Sigmoid colon (tissue), 4 donors: ENCODE measurements around the gene ZNF512.

Source experiments
- EP300 ChIP-seq, 4 donors: sonication (generic); formaldehyde crosslinking; IDR thresholded peaks; one replicate each; pipeline ENCODE4 v1.6.1; 2017; ENCODE audit warnings: antibody characterized with exemption in 4 of 4
- POLR2A ChIP-seq, 2 donors: fragments of 450-650 bp; IDR thresholded peaks; one replicate each; pipeline ENCODE4 v1.6.1; 2016; ENCODE audit warnings: antibody characterized with exemption in 2 of 2, mild to moderate bottlenecking in 2 of 2, moderate library complexity in 2 of 2
- POLR2AphosphoS5 ChIP-seq, 4 donors: sonication (generic); formaldehyde crosslinking; IDR thresholded peaks; one replicate each; pipeline ENCODE4 v1.6.1; 2017; ENCODE audit warnings: antibody characterized with exemption in 4 of 4
- TF ChIP-seq, protein P1 (sequence below), 4 experiments: fragments of 450-650 bp in 3 of 4; fragments of 200-600 bp in 1 of 4; IDR thresholded peaks; one replicate each; pipeline ENCODE4 v1.5.1; 2016 to 2019; ENCODE audit warnings: antibody characterized with exemption in 4 of 4, mild to moderate bottlenecking in 3 of 4, moderate library complexity in 2 of 4

DNA sequence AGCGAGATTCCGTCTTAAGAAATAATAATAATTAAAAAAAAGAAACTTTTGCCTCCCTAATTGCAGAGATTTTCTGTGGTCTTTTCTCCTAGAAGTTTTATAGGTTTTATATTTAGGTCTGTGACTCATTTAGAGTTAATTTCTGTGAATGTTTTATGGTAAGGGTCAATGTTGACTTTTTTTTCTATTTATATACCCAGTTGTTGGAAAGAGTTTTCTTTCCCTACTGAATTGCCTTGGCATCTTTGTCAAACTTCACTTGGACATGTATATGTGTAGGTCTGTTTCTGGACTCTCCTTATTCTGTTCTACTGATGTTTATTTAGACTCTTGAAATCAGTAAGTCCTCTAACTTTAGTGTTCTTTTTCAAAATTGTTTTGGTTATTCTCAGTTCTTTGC is 5.5 kb downstream of the ZNF512 start:
- TF ChIP-seq, protein P1, sequence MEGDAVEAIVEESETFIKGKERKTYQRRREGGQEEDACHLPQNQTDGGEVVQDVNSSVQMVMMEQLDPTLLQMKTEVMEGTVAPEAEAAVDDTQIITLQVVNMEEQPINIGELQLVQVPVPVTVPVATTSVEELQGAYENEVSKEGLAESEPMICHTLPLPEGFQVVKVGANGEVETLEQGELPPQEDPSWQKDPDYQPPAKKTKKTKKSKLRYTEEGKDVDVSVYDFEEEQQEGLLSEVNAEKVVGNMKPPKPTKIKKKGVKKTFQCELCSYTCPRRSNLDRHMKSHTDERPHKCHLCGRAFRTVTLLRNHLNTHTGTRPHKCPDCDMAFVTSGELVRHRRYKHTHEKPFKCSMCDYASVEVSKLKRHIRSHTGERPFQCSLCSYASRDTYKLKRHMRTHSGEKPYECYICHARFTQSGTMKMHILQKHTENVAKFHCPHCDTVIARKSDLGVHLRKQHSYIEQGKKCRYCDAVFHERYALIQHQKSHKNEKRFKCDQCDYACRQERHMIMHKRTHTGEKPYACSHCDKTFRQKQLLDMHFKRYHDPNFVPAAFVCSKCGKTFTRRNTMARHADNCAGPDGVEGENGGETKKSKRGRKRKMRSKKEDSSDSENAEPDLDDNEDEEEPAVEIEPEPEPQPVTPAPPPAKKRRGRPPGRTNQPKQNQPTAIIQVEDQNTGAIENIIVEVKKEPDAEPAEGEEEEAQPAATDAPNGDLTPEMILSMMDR (IDR thresholded peaks at IDR 0.05) = no peak
- TF ChIP-seq POLR2AphosphoS5 (IDR thresholded peaks at IDR 0.05) (no peak), POLR2A (IDR thresholded peaks at IDR 0.05) (no peak), EP300 (IDR thresholded peaks at IDR 0.05) (no peak)
